Activated CD8-positive, alpha-beta memory T cell treated with anti-CD3 and anti-CD28 coated beads for 48 hours (primary cell): ENCODE measurements around the gene BCL10.
A peak's percentile ranks its signal among the peaks of the same experiment; 100 is the strongest.

Source experiments
- DNase-seq, 3 experiments: peaks; one replicate each; pipeline ENCODE4 v3.0.0-alpha.2; 2020; ENCODE audit warnings: low read depth in 2 of 3, low spot score in 2 of 3

Gene BCL10

GRCh38 chr1:85276215-85276977, at the start of gene BCL10:
BCL10 (minus strand) TSS chr1:85276632; CDS start chr1:85276352, 280 bp downstream.
- DNase-seq, result peak; percentile 79 to 98 (median 82)

DNA sequence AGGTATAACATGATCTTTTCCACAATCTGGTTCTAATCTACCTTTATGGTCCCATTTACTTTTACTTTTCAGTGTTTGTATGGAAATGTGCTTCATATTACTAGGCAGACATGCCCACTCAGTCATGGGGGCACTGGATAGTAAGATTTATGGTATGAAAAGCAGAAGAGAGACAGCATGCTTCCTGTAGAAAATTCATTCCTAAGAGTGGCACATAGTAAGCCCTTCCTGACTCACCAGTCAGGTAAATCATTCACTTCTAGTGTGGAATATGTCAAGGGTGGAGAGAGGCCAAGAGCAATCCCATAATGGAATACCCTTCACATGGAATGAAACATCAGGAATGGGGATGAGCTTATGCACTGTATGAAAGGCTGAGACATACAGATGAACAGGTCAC, 49.5 kb upstream of the BCL10 start:
- no peak for DNase-seq

DNA sequence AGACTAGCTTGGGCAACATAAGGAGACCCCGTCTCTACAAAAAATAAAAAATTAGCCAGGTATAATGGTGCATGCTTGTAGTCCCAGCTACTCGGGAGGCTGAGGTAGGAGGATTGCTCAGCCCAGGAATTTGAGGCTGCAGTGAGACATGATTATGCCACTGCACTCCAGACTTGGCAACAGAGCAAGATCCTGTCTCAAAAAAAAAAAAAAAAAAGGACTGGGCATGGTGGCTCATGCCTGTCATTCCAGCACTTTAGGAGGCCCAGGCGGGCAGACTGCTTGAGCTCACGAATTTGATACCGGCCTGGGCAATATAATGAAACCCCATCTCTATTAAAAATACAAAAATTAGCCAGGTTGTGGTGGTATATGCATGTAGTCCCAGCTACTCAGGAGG, 47.3 kb upstream of the BCL10 start:
- DNase-seq, result no peak

- DNase-seq, result no peak
These were observed 46.2 kb upstream of the BCL10 start for GRCh38 chr1:85322655-85323054.

DNA sequence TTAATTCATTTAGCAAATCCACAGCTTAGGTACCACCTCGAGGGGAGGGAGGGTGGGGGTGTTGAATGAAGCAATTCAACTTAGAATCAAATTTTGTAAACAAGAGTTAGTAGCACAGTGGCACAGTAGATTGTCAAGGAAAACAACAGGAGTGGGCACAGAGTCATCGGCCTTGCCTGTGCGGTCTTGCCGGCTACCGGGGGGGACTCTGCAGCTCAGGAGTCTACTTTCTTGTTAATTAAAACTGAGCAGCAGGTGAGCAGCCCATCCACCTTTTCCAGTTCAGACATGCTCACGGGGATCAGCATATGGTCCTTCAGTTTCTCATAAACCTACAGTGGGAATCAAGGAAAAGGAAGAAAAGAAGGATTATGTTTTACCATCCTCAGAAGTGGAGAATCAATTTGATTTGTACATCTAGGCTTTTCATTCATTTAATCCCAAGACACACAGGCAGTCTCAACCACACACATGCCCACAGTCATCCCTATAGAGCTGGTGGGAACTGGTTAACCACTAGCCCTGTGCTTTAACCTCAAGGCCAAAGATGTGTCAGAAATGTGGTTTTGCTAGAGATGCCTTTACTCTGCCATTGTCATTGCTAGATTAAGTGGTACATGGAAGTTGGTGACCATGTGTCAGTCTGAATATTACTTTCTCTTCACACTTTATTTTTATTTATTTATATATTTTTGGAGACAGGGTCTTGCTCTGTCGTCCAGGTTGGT, 45.0 kb upstream of the BCL10 start:
- DNase-seq, result peak in 1 of 3 experiments; percentile 20

GRCh38 chr1:85320371-85321131, 44.1 kb upstream of the BCL10 start:
- DNase-seq, result no peak

- no peak for DNase-seq
These were observed 43.5 kb upstream of the BCL10 start for GRCh38 chr1:85319931-85320330.

- DNase-seq, result no peak
These were observed 43.1 kb upstream of the BCL10 start for GRCh38 chr1:85319491-85319890.

- DNase-seq, result no peak
These were observed 41.8 kb upstream of the BCL10 start for GRCh38 chr1:85318217-85318616.

- DNase-seq, result no peak
These were observed 41.1 kb upstream of the BCL10 start for GRCh38 chr1:85317560-85317959.

DNA sequence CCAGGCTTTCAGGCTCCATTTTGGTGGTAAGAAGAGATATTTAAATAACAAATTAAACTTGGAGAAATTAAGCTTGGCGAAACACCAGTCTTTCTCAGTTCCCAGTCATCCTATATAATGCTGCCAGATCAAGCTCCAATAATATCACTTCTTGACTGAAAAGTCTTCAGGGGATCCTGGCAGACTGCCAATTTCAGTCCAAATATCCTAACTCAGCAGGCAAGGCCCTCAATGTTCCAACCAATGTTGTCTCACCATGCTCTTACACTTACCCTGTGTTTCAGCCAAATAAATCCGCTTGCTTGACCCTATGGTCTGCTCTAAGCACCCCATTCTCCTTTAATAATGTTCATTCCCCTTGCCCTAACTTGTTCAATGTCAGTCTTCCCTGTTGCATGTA, 39.9 kb upstream of the BCL10 start:
- DNase-seq, result no peak

GRCh38 chr1:85315789-85316188, 39.4 kb upstream of the BCL10 start:
- no peak for DNase-seq

- DNase-seq, result no peak
These were observed 38.3 kb upstream of the BCL10 start for GRCh38 chr1:85314726-85315125.

DNA sequence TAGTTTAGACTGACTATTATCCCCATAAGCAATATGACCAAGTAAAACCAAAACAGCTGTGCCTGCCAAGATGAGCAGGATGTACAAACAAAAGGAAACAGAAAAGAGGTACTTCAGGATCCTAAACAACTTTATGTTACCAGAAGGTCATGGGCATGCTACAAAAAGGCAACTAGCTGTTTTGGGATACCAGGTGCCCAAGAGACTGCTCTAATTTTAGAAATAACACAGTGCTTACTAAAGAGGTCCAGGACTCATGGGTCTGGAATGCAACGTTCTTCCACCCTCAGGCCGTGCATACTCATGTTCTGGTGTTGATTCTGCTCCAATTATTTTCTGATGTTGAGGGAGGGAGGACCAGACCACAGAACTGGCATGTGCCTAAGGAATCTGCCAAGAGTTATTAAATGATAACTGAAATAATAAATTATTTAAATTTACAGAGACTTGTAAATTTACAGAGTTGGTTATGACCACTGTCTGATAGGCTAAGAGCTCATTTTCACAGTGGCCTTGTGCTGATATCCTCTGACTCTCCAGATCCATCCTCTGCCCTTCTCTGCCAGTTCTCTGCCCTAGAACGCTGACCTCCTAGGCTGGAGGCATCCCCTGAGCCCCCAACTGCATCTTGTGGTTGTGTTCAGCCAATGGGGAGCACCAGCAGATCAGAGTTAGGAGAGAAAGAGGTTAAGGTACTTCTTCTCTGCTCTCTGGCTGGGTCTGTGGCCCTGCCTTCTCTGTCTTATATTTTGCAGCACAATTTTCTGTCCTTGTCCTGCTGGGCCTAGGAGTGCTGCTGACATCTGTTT, 37.7 kb upstream of the BCL10 start:
- DNase-seq, result no peak

GRCh38 chr1:85311818-85312217, 35.4 kb upstream of the BCL10 start:
- no peak for DNase-seq

- DNase-seq, result no peak
These were observed 32.5 kb upstream of the BCL10 start for GRCh38 chr1:85308833-85309350.

DNA sequence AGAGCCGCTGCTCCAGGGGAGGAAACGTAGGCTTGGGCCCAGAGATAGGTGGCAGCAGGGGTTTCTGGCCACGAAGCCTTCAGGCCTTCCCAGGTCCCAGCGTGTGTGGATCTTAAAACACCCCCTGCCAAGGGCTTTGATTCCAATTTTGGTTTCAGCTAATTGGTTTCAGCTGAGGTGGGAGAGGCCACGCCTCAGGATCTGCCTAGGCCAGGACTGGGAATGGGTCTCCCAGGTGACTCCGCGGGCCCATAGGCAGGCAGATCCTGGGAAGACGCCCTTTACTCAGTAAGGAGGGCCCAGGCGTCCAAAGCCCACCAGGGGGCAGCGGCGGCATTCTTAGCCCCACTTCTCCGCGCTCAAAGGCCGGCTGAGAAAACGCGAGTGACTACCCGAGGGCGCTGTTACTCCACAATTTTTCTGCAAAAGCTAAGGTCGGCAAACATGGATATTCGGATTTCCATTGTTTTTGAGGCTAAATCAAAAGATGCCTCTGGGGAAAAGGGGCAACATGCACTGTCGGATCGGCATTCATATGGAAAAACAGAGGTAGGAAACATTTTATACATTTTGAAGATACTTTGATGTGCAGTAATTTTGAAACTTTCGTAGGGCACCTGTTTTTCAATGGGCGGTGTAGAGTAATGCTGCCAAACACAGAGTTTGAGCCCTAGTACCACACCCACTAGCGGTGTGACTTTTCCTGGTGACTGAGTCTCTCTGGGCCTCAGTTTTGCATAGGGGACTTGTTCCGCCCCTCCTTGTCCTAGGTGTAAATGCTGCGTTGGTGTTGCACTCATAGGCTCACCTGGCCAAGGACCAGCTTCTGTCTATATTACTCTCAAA, 31.8 kb upstream of the BCL10 start:
- peak; percentile 32 to 61 (median 45) for DNase-seq

DNA sequence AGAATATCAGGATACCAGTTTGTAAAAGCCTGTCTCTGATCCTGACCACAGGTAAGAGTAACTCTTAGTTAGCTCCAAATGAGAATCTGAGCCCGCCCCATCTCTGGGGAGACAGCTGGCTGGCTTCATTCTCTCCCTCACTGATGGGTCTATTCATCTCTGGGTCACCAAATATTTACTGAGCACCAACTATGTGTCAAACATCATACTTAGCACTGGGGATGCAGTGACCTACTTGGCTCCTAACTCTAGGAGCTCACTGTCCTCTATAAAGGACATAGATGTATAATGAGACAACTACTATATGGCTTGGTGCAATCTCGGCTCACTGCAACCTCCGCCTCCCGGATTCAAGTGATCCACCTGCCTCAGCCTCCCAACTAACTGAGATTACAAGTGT, 29.8 kb upstream of the BCL10 start:
- DNase-seq, result no peak

DNA sequence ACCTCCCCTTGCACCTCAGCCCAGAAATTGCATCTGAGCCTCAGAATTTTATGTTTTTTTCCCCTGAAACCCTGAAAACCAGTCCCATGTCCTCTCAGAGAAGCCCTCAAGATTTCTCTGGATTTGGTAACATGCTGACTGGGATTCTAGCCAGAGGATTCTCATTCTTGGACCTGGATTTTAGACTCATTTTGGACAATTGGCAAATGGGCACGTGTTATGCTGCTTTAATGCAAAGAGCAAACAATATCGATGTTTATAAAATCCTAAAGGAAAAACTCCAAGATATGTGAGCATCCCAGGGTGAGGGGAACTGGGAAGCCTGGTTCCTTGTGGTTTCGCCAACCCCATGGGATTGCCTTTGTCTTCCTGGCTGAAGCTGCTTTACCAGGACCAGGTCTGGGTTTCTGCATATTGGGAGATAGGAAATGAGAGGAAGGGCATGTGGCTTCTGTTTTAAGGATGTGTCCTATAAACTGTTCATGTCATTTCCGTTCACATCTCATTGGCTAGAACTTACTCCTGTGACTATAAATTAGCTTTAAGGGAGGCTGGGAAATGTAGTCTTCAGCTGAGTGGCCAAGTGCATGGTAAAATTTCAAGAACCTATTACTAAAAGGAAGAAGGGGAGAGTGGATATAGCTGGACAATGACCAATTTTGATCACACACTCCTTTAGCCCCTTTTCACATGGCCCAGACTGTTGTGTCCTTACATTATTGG, 27.2 kb upstream of the BCL10 start:
- DNase-seq, result no peak
